ENCODE measurements around the gene CEP63.

DNA sequence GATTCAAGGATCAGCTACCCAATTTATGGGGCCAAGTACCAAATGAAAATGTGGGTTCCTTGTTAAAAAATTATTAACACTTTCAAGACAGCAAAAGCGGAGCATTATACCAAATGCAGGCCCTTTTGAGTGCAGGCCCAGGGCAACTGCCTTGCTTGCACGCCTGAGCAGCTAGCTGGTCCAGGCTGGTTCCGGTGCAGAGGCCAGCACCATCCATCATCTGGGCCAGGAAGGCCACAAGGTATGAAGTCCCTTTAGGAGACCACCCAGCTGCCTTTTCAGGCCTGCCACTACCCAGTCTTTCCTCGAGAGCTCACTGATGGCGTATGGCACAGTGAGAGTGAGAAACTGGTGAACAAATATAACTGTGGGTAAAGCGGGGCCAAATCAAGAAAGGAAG is 13.0 kb upstream of the CEP63 start:
- TF ChIP-seq POLR2A (IDR thresholded peaks at IDR 0.05; ENCODE audit: low read length) (no peak), GATA1 (IDR thresholded peaks at IDR 0.05; ENCODE audit: low read depth, low read length) (no peak)

All from erythroblast (primary cell).